ENCODE measurements around the gene ENPEP.

GRCh38 chr4:110544594-110544993, 68.6 kb downstream of the ENPEP start:
- no peak for TF ChIP-seq POLR2A (IDR thresholded peaks at IDR 0.05)
- no peak for TF ChIP-seq CTCF (IDR thresholded peaks at IDR 0.05)
